CD14-positive monocyte (primary cell): Measurements from ENCODE around the gene GULP1. TPM values are rescaled to one million over a fixed set of nuclear protein-coding genes. Genes with fewer than 3 reads are reported as not detected.

Source experiments
- DNase-seq, 3 donors: peaks; one replicate each; pipeline ENCODE4 v3.0.0-alpha.2; 2011 to 2022
- H2AFZ ChIP-seq: 2 replicates; pipeline ENCODE4 v1.6.0; 2012; ENCODE audit warnings: mild to moderate bottlenecking, low read depth, low read length, inconsistent platforms; ENCODE audit not compliant: insufficient read depth, poor library complexity, severe bottlenecking
- H3K27ac ChIP-seq, 2 donors: 1 replicate in 1 of 2; 2 replicates in 1 of 2; pipeline ENCODE4 v1.5.1; 2012 to 2013; ENCODE audit warnings: low read length in 2 of 2, control low read depth in 1 of 2, inconsistent platforms in 1 of 2, low read depth in 1 of 2, mild to moderate bottlenecking in 1 of 2
- H3K27me3 ChIP-seq, 2 donors: one replicate each; pipeline versions ENCODE4 v1.6.0 to v1.6.1; 2011 to 2013; ENCODE audit warnings: low read length in 2 of 2; ENCODE audit not compliant: control insufficient read depth in 2 of 2, insufficient read depth in 2 of 2
- H3K36me3 ChIP-seq, 2 donors: replicated peaks in 1 of 2; 1 replicate in 1 of 2; 2 replicates in 1 of 2; pipeline versions ENCODE4 v1.5.1 to v1.6.1; 2012 to 2013; ENCODE audit warnings: low read length in 2 of 2, control low read depth in 1 of 2, inconsistent platforms in 1 of 2, mild to moderate bottlenecking in 1 of 2; ENCODE audit not compliant: insufficient read depth in 2 of 2, control insufficient read depth in 1 of 2
- H3K4me1 ChIP-seq, 2 donors: 1 replicate in 1 of 2; 2 replicates in 1 of 2; pipeline versions ENCODE4 v1.5.1 to v1.6.1; 2012 to 2013; ENCODE audit warnings: low read length in 2 of 2, control low read depth in 1 of 2, inconsistent platforms in 1 of 2, mild to moderate bottlenecking in 1 of 2, moderate library complexity in 1 of 2; ENCODE audit not compliant: insufficient read depth in 2 of 2, control insufficient read depth in 1 of 2
- H3K4me2 ChIP-seq: replicated peaks from 2 replicates; pipeline ENCODE3; 2012; ENCODE audit warnings: low read length, moderate library complexity, mild to moderate bottlenecking; ENCODE audit not compliant: poor library complexity, severe bottlenecking; ENCODE audit errors: extremely low read depth
- H3K4me3 ChIP-seq, 3 experiments: fragments of 200-600 bp in 1 of 3; sonication (generic) in 1 of 3; replicated peaks in 1 of 3; 1 replicate in 2 of 3; 2 replicates in 1 of 3; pipeline ENCODE4 v1.5.1; 2011 to 2013; ENCODE audit warnings: low read length in 3 of 3, mild to moderate bottlenecking in 3 of 3, control low read depth in 2 of 3, low read depth in 2 of 3, inconsistent platforms in 1 of 3, moderate library complexity in 1 of 3
- H3K79me2 ChIP-seq: 2 replicates; pipeline ENCODE4 v1.6.0; 2012; ENCODE audit warnings: mild to moderate bottlenecking, control low read depth, inconsistent platforms, low read length, moderate library complexity; ENCODE audit not compliant: insufficient read depth
- H3K9ac ChIP-seq: 2 replicates; pipeline ENCODE4 v1.6.0; 2017; ENCODE audit warnings: low read length, mild to moderate bottlenecking; ENCODE audit not compliant: insufficient read depth, poor library complexity, severe bottlenecking
- H3K9me3 ChIP-seq, 2 donors: replicated peaks in 1 of 2; 1 replicate in 1 of 2; 2 replicates in 1 of 2; pipeline versions ENCODE4 v1.5.1 to v1.6.1; 2012 to 2013; ENCODE audit warnings: low read length in 2 of 2, control low read depth in 1 of 2; ENCODE audit not compliant: control insufficient read depth in 1 of 2, insufficient read depth in 1 of 2
- H4K20me1 ChIP-seq: 2 replicates; pipeline ENCODE4 v1.6.0; 2012; ENCODE audit warnings: mild to moderate bottlenecking, low read length, control low read depth, moderate library complexity; ENCODE audit not compliant: insufficient read depth
- H3K27ac Mint-ChIP-seq, 7 donors: one replicate each; pipeline ENCODE4 v1.8.0; 2020; ENCODE audit warnings: mild to moderate bottlenecking in 7 of 7, mixed read lengths in 7 of 7, moderate library complexity in 6 of 7, inconsistent platforms in 2 of 7
- H3K27me3 Mint-ChIP-seq, 3 donors: one replicate each; pipeline ENCODE4 v1.8.0; 2021 to 2022; ENCODE audit warnings: low read depth in 3 of 3, mild to moderate bottlenecking in 3 of 3, mixed read lengths in 3 of 3, moderate library complexity in 3 of 3, inconsistent platforms in 1 of 3
- H3K36me3 Mint-ChIP-seq, 2 donors: one replicate each; pipeline ENCODE4 v1.8.0; 2020; ENCODE audit warnings: mixed read lengths in 2 of 2, inconsistent platforms in 1 of 2, mild to moderate bottlenecking in 1 of 2
- H3K4me1 Mint-ChIP-seq: one replicate; pipeline ENCODE4 v1.8.0; 2020; ENCODE audit warnings: mild to moderate bottlenecking, mixed read lengths
- H3K4me3 Mint-ChIP-seq, 2 donors: one replicate each; pipeline ENCODE4 v1.8.0; 2020; ENCODE audit warnings: mild to moderate bottlenecking in 2 of 2, mixed read lengths in 2 of 2, moderate library complexity in 1 of 2
- H3K9me3 Mint-ChIP-seq, 7 donors: one replicate each; pipeline ENCODE4 v1.8.0; 2020 to 2022; ENCODE audit warnings: mixed read lengths in 7 of 7, mild to moderate bottlenecking in 6 of 7, moderate library complexity in 6 of 7, inconsistent platforms in 2 of 7
- CTCF ChIP-seq: fragments of 200-600 bp; IDR thresholded peaks from one replicate; pipeline ENCODE4 v1.8.0; 2022; ENCODE audit warnings: antibody characterized with exemption, mild to moderate bottlenecking
- WGBS: methylation state at CpG from one replicate; pipeline ENCODE4 v1.1.5; 2013; ENCODE audit warnings: missing lambda C conversion rate; ENCODE audit not compliant: insufficient coverage; 5-methylcytosine and 5-hydroxymethylcytosine counted together
- intact Hi-C, 2 donors: fragments of 100-400 bp; cut with micrococcal nuclease; formaldehyde crosslinking; loops; one replicate each; pipeline versions ENCODE4 v1.15.0 to v1.15.1; 2023
- polyA plus RNA-seq, 3 donors: library from polyadenylated mRNA; depleted of rRNA in 1 of 3; unstranded in 2 of 3; stranded (reverse) in 1 of 3; fragments of 300-500 nt in 2 of 3; fragments of >200 nt in 1 of 3; fragmentation: Illumina TruSeq in 2 of 3; gene quantifications; 1 replicate in 2 of 3; 2 replicates in 1 of 3; pipeline ENCODE4 v1.2.3, GENCODE V29; 2012 to 2021

Gene GULP1
- polyA plus RNA-seq, 3 donors = not detected

GRCh38 chr2:188278388-188279092 is 13.1 kb upstream of the GULP1 start:
- peaks cover 0 to 3% (median 0%) of the 10 kb centered on the region in 7 donors for H3K9me3 Mint-ChIP-seq
- Histone ChIP-seq H3K27ac (no peak overlapping the region), H3K9me3 (no peaks in the 10 kb centered on the region), H3K4me2 (no peak overlapping the region), H3K36me3 (no peaks in the 10 kb centered on the region), H4K20me1 (no peaks in the 10 kb centered on the region), H3K9ac (no peak overlapping the region), H3K27me3 (no peaks in the 10 kb centered on the region), H3K4me1 (no peaks in the 10 kb centered on the region), H3K79me2 (no peaks in the 10 kb centered on the region), H2AFZ (no peak overlapping the region), H3K4me3 (no peak overlapping the region)
- no peak for TF ChIP-seq CTCF
- no peaks in the 10 kb centered on the region for H3K27me3 Mint-ChIP-seq
- no peak overlapping the region for H3K4me3 Mint-ChIP-seq
- intact Hi-C loops = no loop called here
- H3K4me1 Mint-ChIP-seq = no peaks in the 10 kb centered on the region
- 85% methylated on average over 5 of the region's 11 CpGs for WGBS
- no peaks in the 10 kb centered on the region for H3K36me3 Mint-ChIP-seq
- H3K27ac Mint-ChIP-seq = no peak overlapping the region
- no peak for DNase-seq

GRCh38 chr2:188279093-188279445 is 12.6 kb upstream of the GULP1 start:
- Histone ChIP-seq H3K4me2 (no peak overlapping the region), H3K4me1 (no peaks in the 10 kb centered on the region), H3K9ac (no peak overlapping the region), H3K79me2 (no peaks in the 10 kb centered on the region), H4K20me1 (no peaks in the 10 kb centered on the region), H3K27me3 (no peaks in the 10 kb centered on the region), H3K9me3 (no peaks in the 10 kb centered on the region), H3K4me3 (no peak overlapping the region), H3K27ac (no peak overlapping the region), H3K36me3 (no peaks in the 10 kb centered on the region), H2AFZ (no peak overlapping the region)
- H3K27me3 Mint-ChIP-seq = no peaks in the 10 kb centered on the region
- H3K36me3 Mint-ChIP-seq = no peaks in the 10 kb centered on the region
- no peak for TF ChIP-seq CTCF
- intact Hi-C loops = no loop called here
- no peak overlapping the region for H3K27ac Mint-ChIP-seq
- WGBS = 60% methylated on average over 2 of the region's 2 CpGs
- H3K4me1 Mint-ChIP-seq = no peaks in the 10 kb centered on the region
- H3K9me3 Mint-ChIP-seq = peaks cover 0 to 3% (median 0%) of the 10 kb centered on the region in 7 donors
- DNase-seq = no peak
- H3K4me3 Mint-ChIP-seq = no peak overlapping the region
